ENCODE measurements around the gene VPS37C. TPM values are rescaled to one million over a fixed set of nuclear protein-coding genes. Genes with fewer than 3 reads are reported as not detected.
"Not testable (repeated sequence)": the region's sequence is repeated elsewhere in the genome, so short reads cannot be mapped to it uniquely, and the experiment has no call there.

VPS37C gene
- total RNA-seq, 4 donors from 2014 or later, result 26.4 to 36.3 (median 35.7) TPM

DNA sequence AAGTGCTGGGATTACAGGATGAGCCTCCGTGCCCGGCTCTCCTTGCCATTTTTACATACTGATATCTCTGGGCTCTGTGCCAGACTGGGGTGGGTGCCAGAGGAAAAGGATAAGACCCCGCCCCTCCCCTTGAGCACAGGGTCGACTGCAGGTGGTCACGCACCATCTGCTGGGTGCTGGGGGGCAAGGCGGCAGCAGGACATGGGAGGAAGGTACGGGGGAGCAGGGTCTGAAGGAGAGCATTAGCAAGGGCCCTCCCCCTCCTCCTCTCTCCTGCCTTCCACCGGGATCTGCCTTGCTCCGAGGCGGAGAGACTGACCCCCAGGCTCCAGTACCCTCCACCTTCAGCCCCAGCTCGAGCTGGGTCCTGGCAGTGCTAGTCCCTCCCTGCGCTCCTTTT is 32.4 kb upstream of the VPS37C start:
- H3K9me3 ChIP-seq, result no peaks in the 10 kb centered on the region
- no peak overlapping the region for H3K27ac ChIP-seq
- H3K27me3 ChIP-seq, result peaks cover 10% of the 10 kb centered on the region
- DNase-seq (ENCODE audit: low spot score in 2 of 2), result no peak
- no peak overlapping the region for H3K4me3 ChIP-seq
- H3K36me3 ChIP-seq, result no peaks in the 10 kb centered on the region
- H3K4me1 ChIP-seq, result no peaks in the 10 kb centered on the region
- 19% methylated on average over 12 of the region's 12 CpGs for WGBS
- TF ChIP-seq EP300 (IDR thresholded peaks at IDR 0.05) (no peak), POLR2A (IDR thresholded peaks at IDR 0.05) (no peak), POLR2AphosphoS5 (IDR thresholded peaks at IDR 0.05) (no peak)
- TF ChIP-seq, protein P1, sequence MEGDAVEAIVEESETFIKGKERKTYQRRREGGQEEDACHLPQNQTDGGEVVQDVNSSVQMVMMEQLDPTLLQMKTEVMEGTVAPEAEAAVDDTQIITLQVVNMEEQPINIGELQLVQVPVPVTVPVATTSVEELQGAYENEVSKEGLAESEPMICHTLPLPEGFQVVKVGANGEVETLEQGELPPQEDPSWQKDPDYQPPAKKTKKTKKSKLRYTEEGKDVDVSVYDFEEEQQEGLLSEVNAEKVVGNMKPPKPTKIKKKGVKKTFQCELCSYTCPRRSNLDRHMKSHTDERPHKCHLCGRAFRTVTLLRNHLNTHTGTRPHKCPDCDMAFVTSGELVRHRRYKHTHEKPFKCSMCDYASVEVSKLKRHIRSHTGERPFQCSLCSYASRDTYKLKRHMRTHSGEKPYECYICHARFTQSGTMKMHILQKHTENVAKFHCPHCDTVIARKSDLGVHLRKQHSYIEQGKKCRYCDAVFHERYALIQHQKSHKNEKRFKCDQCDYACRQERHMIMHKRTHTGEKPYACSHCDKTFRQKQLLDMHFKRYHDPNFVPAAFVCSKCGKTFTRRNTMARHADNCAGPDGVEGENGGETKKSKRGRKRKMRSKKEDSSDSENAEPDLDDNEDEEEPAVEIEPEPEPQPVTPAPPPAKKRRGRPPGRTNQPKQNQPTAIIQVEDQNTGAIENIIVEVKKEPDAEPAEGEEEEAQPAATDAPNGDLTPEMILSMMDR (IDR thresholded peaks at IDR 0.05), result no peak

DNA sequence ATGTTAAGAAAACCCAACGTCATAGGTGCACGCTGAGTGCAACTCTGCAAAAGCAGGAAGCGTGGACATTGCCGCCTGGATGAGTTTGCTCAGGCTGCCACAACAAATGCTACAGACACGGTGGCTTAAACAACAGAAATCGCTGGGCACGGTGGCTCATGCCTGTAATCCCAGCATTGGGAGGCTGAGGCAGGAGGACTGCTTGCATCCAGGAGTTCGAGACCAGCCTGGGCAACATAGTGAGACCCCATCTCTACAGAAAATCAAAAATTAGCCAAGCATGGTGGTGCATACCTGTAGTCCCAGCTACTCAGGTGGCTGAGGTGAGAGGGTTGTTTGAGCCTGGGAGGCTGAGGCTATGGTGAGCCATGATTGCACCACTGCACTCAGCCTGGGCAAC is 28.7 kb upstream of the VPS37C start:
- no peak overlapping the region for H3K4me3 ChIP-seq
- H3K27ac ChIP-seq, result no peak overlapping the region
- TF ChIP-seq POLR2A (IDR thresholded peaks at IDR 0.05) (no peak), POLR2AphosphoS5 (IDR thresholded peaks at IDR 0.05) (no peak)
- 91% methylated on average over 8 of the region's 8 CpGs for WGBS
- no peaks in the 10 kb centered on the region for H3K9me3 ChIP-seq
- no peaks in the 10 kb centered on the region for H3K4me1 ChIP-seq
- no peak for DNase-seq (ENCODE audit: low spot score in 2 of 2)
- no peaks in the 10 kb centered on the region for H3K36me3 ChIP-seq
- H3K27me3 ChIP-seq, result peaks cover 10% of the 10 kb centered on the region

DNA sequence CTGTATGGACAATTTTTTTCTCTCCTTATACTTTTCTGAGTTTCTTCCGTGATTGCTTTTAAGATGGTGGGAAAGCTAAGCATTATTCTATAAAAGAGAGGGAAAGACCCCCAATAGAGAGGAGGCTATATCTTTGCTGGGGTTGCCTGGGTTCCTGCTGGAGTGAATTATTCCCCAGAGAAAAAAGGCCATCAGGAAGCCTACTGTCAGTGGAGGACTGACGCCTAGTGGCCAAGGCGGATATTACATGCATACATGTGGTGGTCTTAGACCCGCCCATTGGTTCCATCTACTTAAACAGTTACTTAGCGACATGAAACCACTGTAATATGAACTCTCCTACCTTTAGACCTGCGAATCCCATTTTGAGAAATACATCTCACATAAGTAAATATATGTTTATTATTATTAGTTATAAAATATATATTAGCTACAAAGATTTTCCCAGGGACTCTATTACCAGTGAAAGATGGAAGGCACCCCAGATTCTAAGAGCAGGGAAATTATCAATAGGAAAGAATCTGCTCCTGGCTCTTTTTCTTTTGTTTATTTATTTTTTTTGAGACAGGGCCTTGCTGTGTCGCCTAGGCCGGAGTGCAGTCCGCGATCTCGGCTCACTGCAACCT is 26.4 kb upstream of the VPS37C start:
- no peak for TF ChIP-seq POLR2A (IDR thresholded peaks at IDR 0.05)
- TF ChIP-seq, protein P1 (IDR thresholded peaks at IDR 0.05), result peak; percentile 62 to 85
- Histone ChIP-seq H3K36me3 (no peaks in the 10 kb centered on the region), H3K27me3 (peaks cover 10% of the 10 kb centered on the region), H3K9me3 (no peaks in the 10 kb centered on the region), H3K27ac (no peak overlapping the region), H3K4me1 (no peaks in the 10 kb centered on the region), H3K4me3 (no peak overlapping the region)
- DNase-seq (ENCODE audit: low spot score in 2 of 2), result peak; percentile 74 to 86
- 46% methylated on average over 11 of the region's 11 CpGs for WGBS

DNA sequence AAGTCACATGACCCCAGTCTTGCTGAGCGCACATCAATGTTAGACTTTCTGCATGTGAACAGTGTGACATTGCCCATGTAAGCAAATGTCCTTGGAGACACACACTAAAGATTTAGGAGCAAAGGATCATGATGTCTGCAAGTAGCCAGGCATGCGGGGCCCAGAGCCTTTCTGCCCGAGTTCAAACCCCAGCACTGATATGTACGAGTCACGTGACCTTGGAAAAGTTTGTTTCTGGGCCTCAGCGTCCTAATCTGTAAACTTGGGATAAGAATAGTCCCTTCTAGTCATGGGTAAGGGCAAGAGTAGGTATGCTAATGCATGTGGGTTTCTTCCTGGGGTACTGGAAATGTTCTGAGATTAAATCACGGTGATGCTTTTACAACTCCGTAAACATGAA is 25.3 kb upstream of the VPS37C start:
- no peak overlapping the region for H3K4me3 ChIP-seq
- TF ChIP-seq EP300 (IDR thresholded peaks at IDR 0.05), result no peak
- TF ChIP-seq POLR2A (IDR thresholded peaks at IDR 0.05), result no peak
- DNase-seq (ENCODE audit: low spot score in 2 of 2), result no peak
- no peak overlapping the region for H3K27ac ChIP-seq
- H3K9me3 ChIP-seq, result no peaks in the 10 kb centered on the region
- WGBS, result 90% methylated on average over 8 of the region's 8 CpGs
- H3K36me3 ChIP-seq, result no peaks in the 10 kb centered on the region
- peaks cover 4% of the 10 kb centered on the region for H3K27me3 ChIP-seq
- no peaks in the 10 kb centered on the region for H3K4me1 ChIP-seq

DNA sequence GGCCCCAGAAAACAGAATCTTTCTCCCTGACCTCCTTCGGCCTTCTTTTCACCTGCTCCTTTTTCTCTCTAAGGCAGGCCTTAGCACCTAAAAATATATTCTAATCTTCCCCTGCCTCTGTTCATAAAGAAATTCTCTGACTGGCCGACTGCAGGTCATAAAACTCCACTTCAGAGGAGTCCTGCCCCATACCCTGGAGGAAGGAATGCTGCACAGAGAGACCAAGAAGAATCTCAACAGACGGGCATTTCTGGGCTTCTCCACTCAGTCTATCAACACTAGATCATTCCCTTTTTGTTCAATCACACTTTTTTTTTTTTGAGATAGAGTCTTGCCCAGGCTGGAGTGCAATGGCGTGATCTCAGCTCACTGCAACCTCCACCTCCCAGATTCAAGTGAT is 22.4 kb upstream of the VPS37C start:
- Histone ChIP-seq H3K4me1 (no peaks in the 10 kb centered on the region), H3K36me3 (no peaks in the 10 kb centered on the region), H3K27ac (no peak overlapping the region), H3K27me3 (no peaks in the 10 kb centered on the region), H3K4me3 (no peak overlapping the region), H3K9me3 (no peaks in the 10 kb centered on the region)
- 72% methylated on average over 4 of the region's 4 CpGs for WGBS
- no peak for DNase-seq (ENCODE audit: low spot score in 2 of 2)
- TF ChIP-seq, protein P1 (IDR thresholded peaks at IDR 0.05), result no peak
- no peak for TF ChIP-seq POLR2AphosphoS5 (IDR thresholded peaks at IDR 0.05)
- TF ChIP-seq POLR2A (IDR thresholded peaks at IDR 0.05), result no peak
- TF ChIP-seq EP300 (IDR thresholded peaks at IDR 0.05), result no peak

DNA sequence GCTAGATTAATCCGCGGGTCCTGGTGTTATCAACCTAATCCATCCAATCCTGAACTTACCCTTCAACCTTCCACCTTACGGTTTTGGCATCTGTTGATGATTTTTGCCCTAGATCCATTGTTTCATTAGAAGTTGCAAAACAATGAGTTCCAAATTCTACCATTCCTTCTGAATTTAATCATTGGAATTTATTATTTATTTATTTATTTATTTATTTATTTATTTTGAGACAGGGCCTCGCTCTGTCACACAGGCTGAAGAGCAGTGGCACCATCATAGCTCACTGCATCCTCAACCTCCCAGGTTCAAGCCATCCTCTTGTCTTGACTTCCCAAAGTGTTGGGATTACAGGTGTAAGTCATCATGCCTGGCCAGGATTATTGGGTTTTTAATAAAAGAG is 20.3 kb upstream of the VPS37C start:
- H3K9me3 ChIP-seq, result no peaks in the 10 kb centered on the region
- H3K36me3 ChIP-seq, result no peaks in the 10 kb centered on the region
- H3K27ac ChIP-seq, result no peak overlapping the region
- no peaks in the 10 kb centered on the region for H3K27me3 ChIP-seq
- no peak for TF ChIP-seq POLR2A (IDR thresholded peaks at IDR 0.05)
- TF ChIP-seq, protein P1 (IDR thresholded peaks at IDR 0.05), result no peak
- no peak for TF ChIP-seq EP300 (IDR thresholded peaks at IDR 0.05)
- TF ChIP-seq POLR2AphosphoS5 (IDR thresholded peaks at IDR 0.05), result no peak
- no peaks in the 10 kb centered on the region for H3K4me1 ChIP-seq
- DNase-seq (ENCODE audit: low spot score in 2 of 2), result no peak
- no peak overlapping the region for H3K4me3 ChIP-seq
- WGBS, result 94% methylated on average over 4 of the region's 4 CpGs

DNA sequence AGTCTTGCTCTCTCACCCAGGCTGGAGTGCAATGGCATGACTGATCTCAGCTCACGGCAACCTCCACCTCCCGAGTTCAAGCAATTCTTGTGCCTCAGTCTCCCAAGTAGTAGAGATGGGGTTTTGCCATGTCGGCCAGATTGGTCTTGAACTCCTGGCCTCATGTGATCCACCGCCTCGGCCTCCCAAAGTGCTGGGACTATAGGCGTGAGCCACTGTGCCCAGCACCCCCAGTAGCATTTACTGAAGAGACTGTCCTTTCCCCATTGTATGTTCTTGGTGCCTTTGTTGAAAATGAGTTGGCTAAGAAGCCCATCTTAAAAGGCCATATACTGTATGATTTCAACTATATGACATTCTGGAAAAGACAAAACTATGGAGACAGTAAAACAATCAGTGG is 19.0 kb upstream of the VPS37C start:
- peak in 1 of 2 donors; percentile 50 for DNase-seq (ENCODE audit: low spot score in 2 of 2)
- H3K4me3 ChIP-seq, H3K27ac ChIP-seq, H3K27me3 ChIP-seq, H3K9me3 ChIP-seq, H3K4me1 ChIP-seq, H3K36me3 ChIP-seq: not testable (repeated sequence)
- WGBS, result 96% methylated on average over 6 of the region's 6 CpGs
